ENCODE results near the gene MAPT. TPM values are rescaled to one million over a fixed set of nuclear protein-coding genes. Genes with fewer than 3 reads are reported as not detected.
A peak's percentile ranks its signal among the peaks of the same experiment; 100 is the strongest.

The MAPT gene
- total and polyA plus RNA-seq, 2 of the 4 experiments (the other 2 are of a cell fraction) = 0.18 to 0.19 TPM

- Histone ChIP-seq H2BK20ac (ENCODE audit: low read depth, low read length) (no peak overlapping the region), H3K23ac (ENCODE audit: low read depth, low read length) (no peak overlapping the region), H3K36me3 (ENCODE audit: control insufficient read depth, insufficient read depth, low read length) (no peaks in the 10 kb centered on the region), H3K79me1 (ENCODE audit: low read depth in 1 of 2, low read length in 2 of 2) (no peaks in the 10 kb centered on the region), H2BK5ac (ENCODE audit: low read depth, low read length, poor library complexity, severe bottlenecking) (no peak overlapping the region), H3K4me1 (ENCODE audit: control insufficient read depth, insufficient read depth, low read length) (peaks cover 2% of the 10 kb centered on the region; the same call in 1 of the 2 replicates), H3K4ac (ENCODE audit: low read depth, low read length) (no peak overlapping the region), H2AK9ac (replicated peaks; ENCODE audit: low read depth, low read length, poor library complexity) (no peak overlapping the region), H2AK5ac (ENCODE audit: low read depth, low read length) (no peak overlapping the region), H3K4me3 (ENCODE audit: insufficient read depth, low read depth, low read length) (no peak overlapping the region), H3K9me3 (ENCODE audit: control insufficient read depth, insufficient read depth, low read length) (no peaks in the 10 kb centered on the region), H3K14ac (replicated peaks; ENCODE audit: low read depth, low read length) (no peak overlapping the region), H3K18ac (ENCODE audit: low read depth, low read length) (no peak overlapping the region), H4K91ac (ENCODE audit: insufficient read depth, low read depth, low read length) (no peak overlapping the region), H3K56ac (ENCODE audit: extremely low read depth, insufficient read depth, low read length) (no peak overlapping the region), H4K20me1 (ENCODE audit: insufficient read depth, low read length) (no peaks in the 10 kb centered on the region), H3K9ac (ENCODE audit: low read depth, low read length) (no peak overlapping the region), H3K27ac (ENCODE audit: insufficient read depth, low read length) (no peak overlapping the region), H4K8ac (ENCODE audit: low read depth in 2 of 2, low read length in 2 of 2) (no peak overlapping the region), H4K5ac (ENCODE audit: low read depth, low read length) (no peak overlapping the region), H2BK120ac (ENCODE audit: low read depth, low read length) (no peak overlapping the region), H3K27me3 (ENCODE audit: control insufficient read depth, insufficient read depth, low read length) (peaks cover 12% of the 10 kb centered on the region; the same call in 1 of the 2 replicates), H3K4me2 (ENCODE audit: low read depth, low read length) (no peak overlapping the region), H2AFZ (replicated peaks; ENCODE audit: low read length, poor library complexity) (no peak overlapping the region), H2BK15ac (ENCODE audit: low read depth, low read length) (no peak overlapping the region), H3K9me1 (ENCODE audit: insufficient read depth, low read length) (no peaks in the 10 kb centered on the region)
- BruUV-seq (replicated peaks) = no TSS peak
- CTCF ChIA-PET = interaction anchor here (0.5 kb wide), 1 partner anchor 370 kb away, joined by 8 read pairs; no protein-coding TSS in a partner anchor
- dilution Hi-C loops (cut with HindIII; ENCODE audit: low sequenced_read_pairs, unreplicated experiment) = no loop called here
- TF ChIP-seq BHLHE40 (IDR thresholded peaks at IDR 0.05; ENCODE audit: low read depth, low read length) = no peak
- no peak for TF ChIP-seq MAFK (IDR thresholded peaks at IDR 0.05; ENCODE audit: low read depth, low read length)
- no peak for TF ChIP-seq NFE2L2 (IDR thresholded peaks at IDR 0.05; ENCODE audit: low read depth, low read length)
- no peak for TF ChIP-seq MXI1 (IDR thresholded peaks at IDR 0.05; ENCODE audit: borderline replicate concordance, low read depth, low read length)
- no peak for TF ChIP-seq ELK1 (IDR thresholded peaks at IDR 0.05; ENCODE audit: borderline replicate concordance, low read depth, low read length)
- no peak for TF ChIP-seq FOS (IDR thresholded peaks at IDR 0.05; ENCODE audit: low read depth, low read length)
- TF ChIP-seq USF2 (IDR thresholded peaks at IDR 0.05; ENCODE audit: low read depth, low read length) = no peak
- TF ChIP-seq RAD21 (IDR thresholded peaks at IDR 0.05; ENCODE audit: low read length) = no peak
- TF ChIP-seq CTCF (conservative IDR thresholded peaks at IDR 0.05; ENCODE audit: low read depth, low read length) = no peak
- DNase-seq (peak; percentile 59), ATAC-seq (ENCODE audit: low read depth) (peak; percentile 44)
- in situ Hi-C loops (cut with MboI; ENCODE audit: low sequenced_read_pairs) = no loop called here
- POLR2A ChIA-PET (ENCODE audit: unreplicated experiment) = no interaction called here
- intact Hi-C loops (cut with micrococcal nuclease) = no loop called here
- WGBS, 2 experiments (ENCODE audit: extremely low coverage in 2 of 2, insufficient read length in 1 of 2) = 60% methylated on average over 1 of the region's 9 CpGs; no CpG with 5 or more reads in 1 of the 2 experiments
Observed at GRCh38 chr17:45997624-45998023, 103.3 kb downstream of the MAPT start.

All from IMR-90 (cell line).